Activated gamma-delta T cell treated with anti-CD3 and anti-CD28 coated beads, Interleukin-2, amount 50 U/mL, for 16 hours (primary cell): Measurements from ENCODE around the gene MEIOB.
"Not testable (repeated sequence)": the region's sequence is repeated elsewhere in the genome, so short reads cannot be mapped to it uniquely, and the experiment has no call there.

Experiments
- DNase-seq: peaks from one replicate; pipeline ENCODE4 v3.0.0-alpha.2; 2020; ENCODE audit warnings: low read depth

Gene MEIOB

DNA sequence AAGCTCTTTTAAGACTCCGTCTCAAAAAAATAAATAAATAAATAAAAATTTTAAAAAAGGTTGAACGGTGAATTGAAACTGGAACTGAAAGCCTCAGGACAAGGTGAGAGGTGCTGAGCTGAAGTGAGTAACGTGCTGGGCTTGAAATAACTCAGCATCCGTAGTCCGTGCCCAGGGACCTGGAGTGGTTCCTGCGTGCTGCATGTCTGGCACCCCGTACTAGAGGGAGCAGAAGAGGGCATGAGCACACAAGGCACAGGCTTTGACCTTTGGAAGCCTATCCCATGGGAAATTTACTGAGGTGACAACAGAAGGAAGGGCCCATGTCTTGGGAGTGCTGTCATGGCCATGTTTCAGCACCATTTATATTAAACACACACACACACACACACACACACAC, 4.5 kb upstream of the MEIOB start:
- DNase-seq = no peak

DNA sequence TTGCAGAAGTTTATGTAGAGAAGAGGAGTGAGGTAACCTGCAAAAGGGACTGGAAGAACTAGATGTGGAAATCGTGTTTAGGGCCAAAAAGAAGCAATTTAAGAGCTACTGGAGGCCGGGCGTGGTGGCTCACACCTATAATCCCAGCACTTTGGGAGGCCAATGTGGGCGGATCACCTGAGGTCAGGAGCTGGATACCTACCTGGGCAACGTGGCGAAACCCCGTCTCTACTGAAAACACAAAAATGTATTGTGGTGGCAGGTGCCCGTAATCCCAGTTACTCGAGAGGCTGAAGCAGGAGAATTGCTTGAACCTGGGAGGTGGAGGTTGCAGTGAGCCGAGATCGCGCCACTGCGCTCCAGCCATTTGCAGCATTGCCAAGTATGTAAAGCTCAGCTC, 4.1 kb upstream of the MEIOB start:
- not testable (repeated sequence) for DNase-seq

DNA sequence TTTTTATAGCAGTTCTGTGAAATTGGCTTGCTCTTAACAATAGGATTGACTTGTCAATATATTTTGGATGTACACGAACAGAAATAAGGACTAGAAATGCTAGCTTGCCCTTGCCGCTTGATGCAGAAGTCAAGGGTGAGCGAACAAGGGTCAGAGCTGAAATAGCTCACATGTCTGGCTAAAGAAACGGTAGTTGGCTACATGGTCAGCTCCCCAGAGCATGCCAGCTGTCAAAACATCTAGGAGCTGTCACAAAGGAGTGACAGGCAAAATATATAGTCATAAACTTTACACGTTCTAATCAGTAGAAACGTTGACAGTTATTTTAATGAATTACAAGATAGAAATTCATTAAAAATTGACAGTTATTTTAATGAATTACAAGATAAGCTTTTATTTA, 2.9 kb upstream of the MEIOB start:
- DNase-seq = no peak

DNA sequence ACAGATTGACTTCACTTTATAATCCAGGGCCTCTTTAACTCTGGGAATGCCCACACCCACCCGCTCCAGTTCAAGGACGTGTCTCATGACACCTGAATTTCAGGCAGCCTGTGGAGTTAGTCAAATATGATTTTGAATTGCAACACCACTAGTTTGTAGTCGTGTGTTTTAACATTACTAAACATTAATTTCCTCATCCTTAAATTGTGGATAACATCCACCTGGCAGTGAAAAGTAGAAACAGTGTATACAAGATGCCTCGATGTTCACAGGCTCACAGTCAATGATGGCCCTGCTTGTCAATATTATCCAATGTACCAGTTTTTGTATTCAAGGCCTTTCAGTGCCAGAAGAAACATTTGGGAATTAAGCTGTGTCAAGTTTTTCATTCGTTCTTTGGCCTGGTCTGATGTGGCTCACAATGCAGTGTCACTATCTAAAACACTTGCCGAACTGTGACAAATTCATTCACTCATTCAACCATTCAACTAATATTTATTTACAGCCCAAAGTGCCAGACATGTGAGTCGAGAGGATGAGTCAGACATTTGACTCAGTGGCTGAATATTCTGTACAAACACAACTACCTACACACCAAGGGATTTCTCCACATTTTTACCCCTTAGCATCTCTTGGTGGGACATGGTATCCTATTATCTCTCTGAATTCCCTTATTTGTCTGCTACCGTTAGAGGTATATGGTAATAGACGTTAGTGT, 1.4 kb downstream of the MEIOB start:
- no peak for DNase-seq

DNA sequence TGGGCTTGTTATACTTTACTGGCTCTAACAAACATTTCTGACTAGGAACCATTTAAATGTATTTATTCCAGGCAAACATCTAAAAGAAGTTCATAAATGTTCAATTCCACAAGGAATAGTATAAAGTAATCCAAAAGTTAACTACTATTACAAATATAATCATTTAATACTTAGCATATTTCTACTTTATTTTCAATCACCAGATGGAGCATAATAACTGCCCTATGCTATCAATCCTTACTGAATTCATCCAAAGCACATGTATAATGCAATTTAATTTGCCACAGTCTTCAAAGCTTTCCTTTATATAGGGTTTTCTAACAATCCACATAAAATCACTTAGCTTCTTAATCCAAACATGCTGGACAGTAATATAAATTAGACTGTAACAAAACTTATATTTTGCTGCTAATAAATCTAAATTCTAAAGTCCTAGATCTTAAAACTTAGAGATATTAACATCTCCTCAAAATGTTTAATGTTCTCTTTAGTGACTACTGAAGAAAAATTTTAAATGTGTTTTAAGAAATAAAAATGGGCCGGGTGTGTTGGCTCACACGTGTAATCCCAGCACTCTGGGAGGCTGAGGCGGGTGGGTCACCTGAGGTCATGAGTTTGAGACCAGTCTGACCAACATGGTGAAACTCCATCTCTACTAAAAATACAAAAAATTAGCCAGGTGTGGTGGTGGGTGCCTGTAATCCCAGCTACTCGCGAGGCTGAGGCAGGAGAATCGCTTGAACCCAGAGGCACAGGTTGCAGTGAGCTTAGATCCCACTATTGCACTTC, 5.9 kb downstream of the MEIOB start:
- DNase-seq = no peak

DNA sequence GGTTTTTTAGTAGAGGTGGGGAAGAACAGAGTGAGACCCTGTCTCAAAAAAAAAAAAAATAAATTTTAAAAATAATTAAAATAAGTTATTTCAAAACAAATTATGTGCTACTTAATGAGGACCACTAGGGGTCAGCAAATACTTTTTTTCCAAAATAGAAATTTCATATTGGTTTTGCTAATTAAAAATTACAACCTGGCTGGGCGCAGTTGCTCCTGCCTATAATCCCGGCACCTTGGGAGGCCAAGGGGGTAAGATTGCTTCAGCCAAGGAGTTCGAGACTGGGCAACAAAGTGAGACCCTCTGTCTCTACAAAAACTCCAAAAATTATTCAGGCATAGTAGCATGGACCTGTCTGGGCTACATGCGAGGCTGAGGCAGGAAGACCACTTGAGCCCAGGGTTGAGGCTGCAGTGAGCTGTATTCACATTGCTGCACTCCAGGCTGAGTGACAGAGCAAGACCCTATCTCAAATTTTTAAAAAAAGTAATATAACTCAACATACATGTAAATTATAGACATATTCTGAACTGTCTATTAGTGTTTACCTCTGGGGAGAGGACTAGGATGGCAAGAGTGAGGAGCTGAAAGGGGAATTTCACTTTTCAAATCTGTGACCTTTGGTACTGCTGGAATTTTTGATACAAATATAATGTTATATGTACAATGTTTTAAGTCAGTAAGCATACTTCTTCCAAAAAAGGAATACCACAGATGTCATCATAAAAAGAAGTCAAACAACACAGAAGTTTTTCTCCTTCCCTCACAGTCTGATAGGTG, 8.1 kb downstream of the MEIOB start:
- DNase-seq = no peak

DNA sequence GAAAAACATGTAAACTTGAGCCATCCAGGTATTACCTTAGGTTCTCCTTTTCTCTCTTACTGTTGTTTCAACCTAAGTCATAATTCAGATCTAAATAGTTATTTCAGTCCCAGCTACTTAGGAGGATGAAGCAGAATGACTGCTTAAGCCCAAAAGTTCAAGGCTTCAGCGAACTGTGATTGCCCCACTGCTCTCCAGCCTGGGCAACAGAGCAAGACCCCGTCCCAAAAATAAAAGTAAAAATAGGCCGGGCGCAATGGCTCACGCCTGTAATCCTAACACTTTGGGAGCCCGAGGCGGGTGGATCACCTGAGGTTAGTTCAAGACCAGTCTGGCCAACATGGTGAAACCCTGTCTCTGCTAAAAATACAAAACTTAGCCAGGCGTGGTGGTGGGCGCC, 9.6 kb downstream of the MEIOB start:
- no peak for DNase-seq

DNA sequence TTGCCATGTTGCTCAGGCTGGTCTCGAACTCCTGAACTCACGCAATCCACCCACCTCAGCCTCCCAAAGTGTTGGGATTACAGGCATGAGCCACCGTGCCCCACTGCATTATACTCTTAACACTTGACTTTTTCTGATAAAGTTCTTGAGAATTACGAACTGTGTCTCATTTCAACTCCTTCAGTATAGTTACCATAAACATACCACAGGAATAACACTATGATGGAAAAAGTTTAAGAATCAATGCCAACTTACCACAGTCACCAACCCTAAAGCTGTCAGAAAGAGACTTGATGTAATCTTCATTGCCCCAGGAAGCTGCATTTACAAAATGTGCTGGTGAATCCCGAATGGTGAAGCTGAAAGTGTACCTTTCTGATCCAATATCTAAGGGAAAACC, 10.2 kb downstream of the MEIOB start:
- no peak for DNase-seq

DNA sequence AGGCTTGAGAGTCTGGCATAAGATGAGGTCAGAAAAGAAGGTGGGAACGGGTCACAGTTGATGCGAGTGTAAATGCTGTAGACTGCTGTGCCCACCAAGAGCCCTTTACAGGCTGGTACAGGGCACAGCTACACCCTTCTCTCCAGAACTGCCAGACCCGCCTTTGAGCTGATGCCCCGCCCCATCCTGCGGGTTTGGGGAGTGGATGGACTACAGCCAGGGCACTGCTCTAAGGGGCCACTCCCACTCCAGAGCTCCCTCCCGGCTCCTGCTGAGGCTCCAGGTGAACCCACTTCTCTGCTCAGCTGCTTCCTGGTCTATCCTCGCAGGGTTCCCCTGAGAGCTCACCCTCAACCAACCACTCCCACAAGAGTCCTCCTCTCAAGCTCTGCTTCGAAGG, 12.3 kb downstream of the MEIOB start:
- DNase-seq = no peak

DNA sequence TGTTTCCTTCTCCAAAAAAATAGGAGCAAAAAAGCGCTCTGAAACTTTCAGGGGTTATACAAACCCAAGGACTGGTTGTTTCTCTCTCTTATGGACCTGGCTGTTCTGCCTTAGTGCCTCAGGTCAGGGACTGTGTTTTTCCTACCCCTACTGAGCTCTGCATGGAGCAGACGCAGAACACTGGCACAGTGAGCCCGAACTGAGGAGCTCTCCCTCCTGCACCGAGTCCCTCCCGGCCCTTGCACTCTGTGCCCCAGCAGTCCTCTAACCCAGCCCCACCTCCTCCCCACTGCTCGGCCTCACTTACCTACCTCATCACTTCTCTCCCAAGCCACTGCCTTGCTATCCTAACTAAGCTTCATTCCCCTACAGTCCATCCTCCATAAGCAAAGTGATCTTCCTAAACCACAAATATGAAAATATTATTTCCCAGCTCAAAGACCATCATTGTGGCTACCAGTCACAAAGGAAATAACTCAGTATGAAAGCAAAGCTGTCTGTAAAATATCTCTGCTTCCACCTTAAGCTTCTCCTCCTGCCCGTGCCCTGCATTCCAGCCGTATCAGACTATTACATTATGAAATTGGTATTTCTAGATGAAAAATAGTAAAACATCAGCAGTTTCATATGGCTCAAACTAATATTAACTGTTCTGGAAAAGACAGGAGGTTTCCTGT, 13.6 kb downstream of the MEIOB start:
- no peak for DNase-seq

DNA sequence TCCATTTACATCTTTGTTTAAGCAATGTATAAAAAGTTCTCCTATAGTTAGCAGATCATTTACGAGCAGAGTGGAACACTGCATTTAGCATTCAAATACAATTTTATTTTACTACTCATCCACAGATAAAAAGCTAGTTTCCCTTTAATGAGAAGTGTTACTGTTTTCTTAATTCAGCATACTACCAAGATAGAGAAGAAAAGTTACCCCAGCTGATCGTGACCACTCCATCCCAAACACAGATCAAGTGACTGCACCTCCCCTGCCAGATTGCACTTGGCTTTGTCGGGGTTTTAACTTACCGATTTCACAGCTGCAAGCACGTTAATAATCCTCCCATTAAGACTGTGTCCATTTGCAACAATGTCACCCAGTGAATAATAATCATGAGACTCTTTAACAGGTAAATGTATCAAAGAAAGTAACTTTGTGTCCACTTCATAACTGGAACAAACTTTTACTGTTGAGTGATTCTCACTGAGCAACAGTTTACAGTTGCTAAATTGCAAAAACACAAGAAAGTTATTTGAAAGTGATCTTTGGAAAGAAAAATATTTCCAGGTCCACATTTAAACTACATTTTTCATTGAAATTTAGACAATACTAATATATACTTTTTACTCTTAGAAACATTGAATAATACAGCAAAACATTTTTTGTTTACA, 14.4 kb downstream of the MEIOB start:
- DNase-seq = no peak

DNA sequence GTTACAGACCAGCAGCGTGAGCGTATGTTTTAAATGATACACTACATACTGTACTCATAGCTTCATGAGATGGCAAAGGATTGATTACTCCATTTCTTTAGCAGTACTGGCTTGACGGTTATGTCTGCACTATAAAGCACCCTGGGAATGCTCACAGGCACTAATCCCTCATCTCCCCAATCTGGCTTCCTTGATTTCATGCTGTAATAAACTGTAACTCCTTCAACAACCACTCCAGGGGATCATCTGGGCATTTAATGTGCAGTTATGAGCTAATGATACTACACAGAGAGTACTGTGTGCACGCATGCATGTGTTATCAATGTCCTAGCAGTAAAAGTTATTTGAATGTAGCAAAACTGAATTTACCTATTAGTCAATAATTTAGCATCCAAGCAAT, 20.2 kb downstream of the MEIOB start:
- DNase-seq = no peak

DNA sequence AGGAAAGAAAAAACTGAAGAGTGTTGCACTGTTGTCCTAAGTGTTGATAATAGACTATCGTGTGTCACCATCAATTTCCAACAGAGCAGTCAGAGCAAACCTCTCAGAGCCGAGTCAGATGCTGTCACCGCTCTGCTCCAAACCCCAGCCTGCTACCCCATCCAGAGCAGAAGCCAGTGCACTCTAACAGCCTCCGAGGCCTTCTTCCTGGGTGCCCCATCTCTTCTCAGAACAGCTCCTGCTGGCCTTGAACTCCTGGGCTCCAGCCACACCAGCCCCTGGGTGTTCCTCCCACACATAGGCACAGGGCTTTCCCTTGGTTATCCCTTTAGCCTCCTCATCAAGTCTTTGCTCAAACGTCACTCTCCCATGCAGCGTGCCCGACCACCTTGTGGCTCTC, 21.0 kb downstream of the MEIOB start:
- DNase-seq = no peak

DNA sequence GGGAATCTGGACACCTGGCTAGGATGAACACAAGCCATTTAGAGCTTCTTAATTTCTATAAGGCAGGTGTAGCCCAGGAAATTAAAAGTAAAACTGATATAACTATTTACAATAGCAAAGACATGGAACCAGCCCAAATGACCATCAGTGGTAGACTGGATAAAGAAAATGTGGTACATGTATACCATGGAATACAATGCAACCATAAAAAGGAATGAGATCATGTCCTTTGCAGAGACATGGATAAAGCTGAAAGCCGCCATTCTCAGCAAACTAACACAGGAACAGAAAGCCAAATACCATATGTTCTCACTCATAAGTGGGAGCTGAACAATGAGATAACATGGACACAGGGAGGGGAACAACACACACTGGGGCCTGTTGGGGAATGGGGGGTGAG, 25.5 kb downstream of the MEIOB start:
- DNase-seq = no peak

DNA sequence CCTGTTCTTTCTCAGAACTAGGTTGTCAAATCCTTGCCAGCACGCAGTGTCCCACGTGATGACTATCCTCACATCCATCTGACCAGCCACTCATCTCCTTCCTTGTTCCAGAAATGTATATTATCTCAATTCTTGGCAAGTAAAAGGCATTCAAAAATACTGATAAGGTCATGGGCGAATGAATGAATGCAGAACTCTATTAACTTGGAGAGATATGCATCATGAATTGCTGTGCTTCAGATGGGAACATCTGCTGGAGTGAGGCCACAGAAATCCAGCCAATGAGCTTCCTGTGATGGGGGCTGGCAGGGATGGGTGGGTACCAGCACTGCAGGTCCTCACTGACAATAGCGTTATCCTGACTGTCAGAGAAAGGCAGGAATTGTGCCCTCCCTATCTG, 26.0 kb downstream of the MEIOB start:
- no peak for DNase-seq

DNA sequence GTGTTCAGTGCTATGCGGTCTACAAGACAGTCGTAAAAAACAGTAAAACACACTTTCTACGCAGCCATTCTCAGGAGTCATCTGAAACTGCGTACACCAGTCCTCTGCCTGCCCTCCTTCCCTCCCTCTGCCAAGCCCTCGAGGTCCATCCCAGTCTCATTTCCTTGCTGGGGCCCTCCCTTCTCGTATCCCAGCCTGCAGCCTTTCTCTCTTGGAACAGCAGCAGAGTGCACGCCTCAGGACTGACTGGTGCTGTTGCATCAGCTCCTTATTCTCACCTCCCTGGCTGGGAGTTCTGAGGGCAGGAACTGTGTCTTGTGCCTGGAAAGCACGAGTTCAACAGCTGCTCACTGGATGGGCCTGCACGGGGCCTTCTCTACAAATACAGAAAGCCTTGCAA, 32.4 kb downstream of the MEIOB start:
- DNase-seq = no peak

DNA sequence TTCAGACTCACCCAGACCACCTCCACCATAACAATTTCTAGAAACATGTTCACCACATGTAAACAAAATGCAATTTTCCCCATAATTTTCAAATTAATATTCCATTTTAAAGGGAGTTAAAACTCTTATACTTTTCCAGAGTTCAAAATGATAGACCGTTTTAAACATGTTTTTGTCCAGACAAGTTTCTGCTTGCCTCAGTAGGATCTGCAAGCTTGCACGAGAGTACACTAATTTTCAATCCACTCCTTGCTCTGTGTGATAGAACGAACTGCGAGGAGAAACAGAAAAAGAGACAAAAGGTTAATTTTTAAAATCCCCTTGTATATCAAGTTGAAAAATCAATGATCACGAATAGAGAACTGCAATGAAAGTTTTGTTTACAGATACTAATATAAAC, 37.9 kb downstream of the MEIOB start:
- DNase-seq = no peak

DNA sequence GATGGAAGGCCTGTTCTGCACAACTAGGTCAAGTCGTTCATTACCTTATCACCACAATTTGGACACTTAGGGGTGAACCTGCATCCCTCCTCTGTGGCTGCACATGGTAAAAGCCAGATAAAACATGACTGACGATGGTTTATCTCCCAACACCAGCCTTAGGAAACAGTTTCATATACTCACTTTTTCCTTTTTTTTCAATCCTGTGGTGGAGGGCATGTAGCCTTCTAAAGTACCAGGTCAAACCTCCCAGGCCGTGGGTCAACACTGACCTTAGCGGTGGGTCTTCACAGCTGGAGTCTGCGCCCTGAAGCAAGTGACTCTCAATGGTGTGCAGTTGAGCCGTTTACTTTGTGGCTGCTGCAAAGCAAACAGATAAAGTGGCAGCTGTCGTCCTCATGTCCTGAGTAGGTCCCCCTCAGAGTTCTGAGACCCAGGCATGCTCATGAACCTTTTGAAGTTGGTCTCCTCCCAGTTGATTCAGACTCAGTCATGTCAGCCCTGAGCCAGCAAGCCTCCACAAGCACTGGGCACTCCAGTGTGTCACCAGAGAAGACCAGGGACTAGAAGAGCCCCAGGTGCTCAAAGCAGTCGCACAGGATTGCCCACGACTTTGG, 39.0 kb downstream of the MEIOB start:
- no peak for DNase-seq

DNA sequence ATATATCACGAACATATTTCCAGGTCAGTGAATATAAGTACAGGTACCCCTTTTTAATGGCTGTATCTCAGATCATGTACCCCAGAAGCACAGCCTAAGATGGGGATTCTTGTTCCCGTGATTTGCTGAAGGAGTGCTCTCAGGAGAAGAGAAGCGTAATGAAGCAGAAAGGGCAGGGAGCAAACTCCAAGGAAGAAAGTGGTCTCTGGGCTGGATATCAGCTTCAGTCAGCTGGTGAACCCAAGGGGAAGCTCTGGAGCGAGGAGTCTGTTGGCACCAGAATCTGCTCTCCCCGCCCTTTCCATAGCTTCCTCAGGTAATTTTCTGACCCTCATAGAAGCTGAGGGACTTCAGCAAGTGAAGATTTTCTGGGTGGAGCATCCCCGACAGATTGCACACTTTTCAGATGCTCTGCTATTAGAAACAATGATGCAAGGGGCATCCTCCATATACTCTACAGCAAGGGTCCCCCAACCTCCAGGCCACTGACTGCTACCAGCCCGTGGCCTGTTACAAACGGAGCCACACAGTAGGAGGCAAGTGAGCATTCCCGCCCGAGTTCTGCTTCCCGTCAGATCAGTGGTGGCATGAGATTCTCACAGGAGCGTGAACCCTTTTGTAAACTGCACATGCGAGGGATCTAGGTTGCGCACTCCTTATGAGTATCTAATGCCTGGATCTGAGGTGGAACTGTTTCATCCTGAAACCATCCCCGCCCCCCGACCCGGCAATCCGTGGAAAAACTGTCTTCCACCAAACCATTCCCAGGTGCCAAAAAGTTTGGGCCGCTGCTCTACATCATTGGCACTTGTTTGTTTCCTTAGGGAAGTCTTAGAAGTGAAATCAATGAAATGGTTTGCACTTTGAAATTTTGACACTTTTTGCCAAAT, 40.5 kb downstream of the MEIOB start:
- DNase-seq = no peak

DNA sequence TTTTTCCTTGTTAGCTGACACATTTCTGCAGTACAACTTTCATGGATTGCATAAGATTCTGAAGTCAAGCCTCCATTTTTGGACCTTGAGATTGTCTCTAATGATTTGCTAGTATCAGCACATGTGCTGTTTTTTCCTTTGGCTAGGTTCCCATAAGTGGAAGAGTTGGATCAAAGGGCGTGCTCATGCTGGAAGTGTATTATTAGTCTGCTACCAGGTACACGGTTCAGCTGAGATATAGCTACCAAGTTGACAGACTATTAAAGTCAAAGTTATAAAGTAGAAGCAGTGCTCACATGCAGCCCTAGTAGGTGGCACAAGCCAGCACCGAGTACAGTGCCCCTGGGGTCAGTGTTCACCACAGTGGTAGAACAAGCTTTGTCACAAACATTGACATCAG, 41.8 kb downstream of the MEIOB start:
- DNase-seq = no peak
